AG10803 (cell line): ENCODE data around the gene MRPL54.
"Not testable (repeated sequence)": the region's sequence is repeated elsewhere in the genome, so short reads cannot be mapped to it uniquely, and the experiment has no call there.

Experiments
- DNase-seq: peaks from one replicate; pipeline ENCODE4 v3.0.0; 2010; ENCODE audit warnings: low read depth
- H3K4me3 ChIP-seq: 2 replicates; pipeline ENCODE4 v1.5.1; 2011; ENCODE audit warnings: mild to moderate bottlenecking, low read length, control low read depth
- TF ChIP-seq, protein P1 (sequence below): conservative IDR thresholded peaks from 2 replicates; pipeline ENCODE4 v1.5.1; 2011; ENCODE audit warnings: mild to moderate bottlenecking, low read length, control low read depth, inconsistent platforms

MRPL54 gene

GRCh38 chr19:3807574-3808354 is 45.3 kb downstream of the MRPL54 start:
- no peak for DNase-seq
- TF ChIP-seq, protein P1, sequence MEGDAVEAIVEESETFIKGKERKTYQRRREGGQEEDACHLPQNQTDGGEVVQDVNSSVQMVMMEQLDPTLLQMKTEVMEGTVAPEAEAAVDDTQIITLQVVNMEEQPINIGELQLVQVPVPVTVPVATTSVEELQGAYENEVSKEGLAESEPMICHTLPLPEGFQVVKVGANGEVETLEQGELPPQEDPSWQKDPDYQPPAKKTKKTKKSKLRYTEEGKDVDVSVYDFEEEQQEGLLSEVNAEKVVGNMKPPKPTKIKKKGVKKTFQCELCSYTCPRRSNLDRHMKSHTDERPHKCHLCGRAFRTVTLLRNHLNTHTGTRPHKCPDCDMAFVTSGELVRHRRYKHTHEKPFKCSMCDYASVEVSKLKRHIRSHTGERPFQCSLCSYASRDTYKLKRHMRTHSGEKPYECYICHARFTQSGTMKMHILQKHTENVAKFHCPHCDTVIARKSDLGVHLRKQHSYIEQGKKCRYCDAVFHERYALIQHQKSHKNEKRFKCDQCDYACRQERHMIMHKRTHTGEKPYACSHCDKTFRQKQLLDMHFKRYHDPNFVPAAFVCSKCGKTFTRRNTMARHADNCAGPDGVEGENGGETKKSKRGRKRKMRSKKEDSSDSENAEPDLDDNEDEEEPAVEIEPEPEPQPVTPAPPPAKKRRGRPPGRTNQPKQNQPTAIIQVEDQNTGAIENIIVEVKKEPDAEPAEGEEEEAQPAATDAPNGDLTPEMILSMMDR, result no peak
- no peak overlapping the region for H3K4me3 ChIP-seq

DNA sequence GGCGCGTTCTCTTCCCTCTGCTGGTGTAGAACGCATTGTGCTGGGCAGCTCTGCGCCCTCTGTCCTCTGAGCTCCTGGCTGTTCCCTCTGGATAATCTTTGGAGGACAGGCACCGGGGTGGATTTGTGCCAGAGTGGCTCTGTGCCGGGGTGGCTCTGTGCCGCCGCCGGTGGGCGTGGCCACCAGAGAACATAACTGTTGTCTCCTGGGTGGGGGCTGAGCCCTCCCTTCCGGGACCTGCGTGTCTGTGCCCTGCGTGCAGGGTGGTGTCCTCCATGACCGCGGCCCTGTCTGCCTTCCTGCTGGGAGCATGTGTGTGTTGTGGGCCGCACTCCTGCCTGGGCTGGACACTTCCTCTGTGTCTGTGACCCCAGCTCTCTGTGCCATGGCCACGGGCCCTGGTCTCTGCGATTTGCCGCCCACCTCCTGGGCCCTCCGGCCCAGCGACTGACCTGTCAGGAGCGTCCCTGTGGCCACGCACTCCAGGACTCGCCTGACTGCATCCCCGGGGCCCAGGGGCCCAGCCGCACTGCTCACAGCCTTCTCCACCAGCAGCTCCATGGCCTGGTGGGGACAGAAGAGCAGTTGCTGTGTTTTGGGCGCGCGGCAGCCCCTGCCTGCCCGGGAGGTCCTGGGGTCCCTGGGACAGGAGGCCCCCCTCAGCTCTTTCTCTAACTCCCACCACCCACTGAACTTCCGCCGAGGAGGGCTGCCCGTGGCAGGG is 46.1 kb downstream of the MRPL54 start:
- H3K4me3 ChIP-seq, result no peak overlapping the region
- DNase-seq, result no peak
- TF ChIP-seq, protein P1, result no peak

- TF ChIP-seq, protein P1, result no peak
- DNase-seq, result no peak
- no peak overlapping the region for H3K4me3 ChIP-seq
Observed at GRCh38 chr19:3809881-3810707, 47.6 kb downstream of the MRPL54 start.

- H3K4me3 ChIP-seq, result no peak overlapping the region
- DNase-seq, result no peak
- TF ChIP-seq, protein P1, result no peak
Observed at GRCh38 chr19:3810708-3811355, 48.4 kb downstream of the MRPL54 start.

DNA sequence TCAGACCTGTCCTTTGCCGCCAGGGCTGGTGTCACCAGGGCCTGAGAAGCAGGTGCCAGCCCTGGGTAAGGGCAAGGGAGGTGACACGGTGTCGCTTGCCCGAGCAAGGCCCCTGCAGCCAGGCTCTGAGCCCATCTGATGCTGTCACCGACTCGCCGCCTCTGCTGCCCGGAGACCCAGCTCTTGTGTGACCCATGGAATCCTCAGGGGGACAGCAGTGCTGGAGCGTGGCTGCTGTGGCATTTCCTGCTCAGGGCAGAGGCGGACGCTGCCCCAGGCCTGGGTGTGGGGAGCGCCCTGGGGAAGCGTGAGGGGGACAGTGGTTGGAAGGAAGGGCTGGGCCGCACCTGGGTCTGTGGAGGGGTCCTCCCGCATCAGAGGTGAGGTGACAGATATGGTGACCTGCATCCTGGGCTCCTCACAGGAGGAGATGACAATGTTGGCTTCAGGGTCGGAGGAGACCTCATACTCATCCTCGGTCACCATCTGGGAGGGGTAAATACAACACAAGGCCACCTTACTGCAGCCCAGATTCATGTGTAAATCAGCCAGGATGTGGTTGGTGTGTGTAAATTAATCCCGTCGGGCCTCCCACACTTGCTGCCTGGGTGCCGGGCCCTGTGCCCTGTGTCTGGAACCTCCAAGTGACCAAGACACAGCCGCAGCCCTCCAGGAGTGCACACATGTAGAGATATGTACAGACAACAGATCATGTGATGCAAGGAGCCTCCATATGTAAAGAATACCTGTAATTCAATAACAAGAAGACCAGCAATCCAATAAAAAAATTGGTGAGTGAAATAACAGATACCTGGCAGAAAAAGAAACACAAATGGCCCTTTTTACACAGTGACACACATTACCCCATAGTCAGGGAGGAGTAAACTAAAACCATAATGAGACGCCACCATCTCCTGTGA is 51.3 kb downstream of the MRPL54 start:
- no peak overlapping the region for H3K4me3 ChIP-seq
- DNase-seq, result no peak
- TF ChIP-seq, protein P1, result no peak

- TF ChIP-seq, protein P1, result no peak
- no peak for DNase-seq
Observed at GRCh38 chr19:3814648-3815047, 52.2 kb downstream of the MRPL54 start.

GRCh38 chr19:3816148-3816547 is 53.7 kb downstream of the MRPL54 start:
- not testable (repeated sequence) for DNase-seq

More at GRCh38 chr19:3814648-3815047, 52.2 kb downstream of the MRPL54 start:
- no peak overlapping the region for H3K4me3 ChIP-seq

More at GRCh38 chr19:3816148-3816547, 53.7 kb downstream of the MRPL54 start:
- H3K4me3 ChIP-seq, result not testable (repeated sequence)
